K562 (cell line): Measurements from ENCODE around the gene WDR54. TPM values are rescaled to one million over a fixed set of nuclear protein-coding genes. Genes with fewer than 3 reads are reported as not detected.

Experiments used
- CCNT2 ChIP-seq: IDR thresholded peaks from 2 replicates; pipeline ENCODE4 v1.6.1; 2011; ENCODE audit warnings: borderline replicate concordance, low read depth, mild to moderate bottlenecking, moderate library complexity, mixed read lengths, low read length; ENCODE audit not compliant: insufficient read length; ENCODE audit errors: extremely low read depth
- DIDO1 ChIP-seq: fragments of 450-650 bp; IDR thresholded peaks from 2 replicates; pipeline ENCODE4 v1.6.1; 2016; ENCODE audit warnings: low read depth, missing biosample characterization, missing genetic modification characterization
- FOXK2 ChIP-seq, 2 experiments: fragments of 450-650 bp; IDR thresholded peaks in 1 of 2; conservative IDR thresholded peaks in 1 of 2; 2 replicates each; pipeline ENCODE4 v1.6.1; 2016; ENCODE audit warnings: low read depth in 2 of 2, mild to moderate bottlenecking in 1 of 2
- HDAC6 ChIP-seq: IDR thresholded peaks from 2 replicates; pipeline ENCODE4 v1.6.1; 2012; ENCODE audit warnings: low read depth, mild to moderate bottlenecking, control low read depth, inconsistent platforms, low read length, moderate library complexity
- ILK ChIP-seq: fragments of 450-650 bp; IDR thresholded peaks from 2 replicates; pipeline ENCODE4 v1.6.1; 2016; ENCODE audit warnings: missing genetic modification characterization, low read depth, mild to moderate bottlenecking, missing compliant biosample characterization, moderate library complexity, borderline replicate concordance
- KLF16 ChIP-seq: IDR thresholded peaks from 2 replicates; pipeline ENCODE4 v1.6.1; 2016; ENCODE audit warnings: antibody characterized with exemption
- L3MBTL2 ChIP-seq: fragments of 450-650 bp; IDR thresholded peaks from 2 replicates; pipeline ENCODE4 v1.6.1; 2016; ENCODE audit warnings: mild to moderate bottlenecking, moderate library complexity
- NRF1 ChIP-seq, 2 experiments: fragments of 450-650 bp; IDR thresholded peaks in 1 of 2; conservative IDR thresholded peaks in 1 of 2; 2 replicates each; pipeline ENCODE4 v1.6.1; 2014; ENCODE audit warnings: mild to moderate bottlenecking in 2 of 2
- RCOR1 ChIP-seq, 2 experiments: IDR thresholded peaks; 2 replicates each; pipeline ENCODE4 v1.6.1; 2012; ENCODE audit warnings: low read depth in 2 of 2, low read length in 2 of 2, borderline replicate concordance in 1 of 2, improper control_type of control experiment in 1 of 2
- RNF2 ChIP-seq: sonication (generic); IDR thresholded peaks from 2 replicates; pipeline ENCODE4 v1.6.1; 2016
- TAF1 ChIP-seq: IDR thresholded peaks from 2 replicates; pipeline ENCODE4 v1.6.1; 2011; ENCODE audit warnings: mild to moderate bottlenecking, low read length, moderate library complexity; ENCODE audit not compliant: insufficient read depth, control insufficient read depth, severe bottlenecking; ENCODE audit errors: extremely low read depth
- XRCC3 ChIP-seq: fragments of 450-650 bp; IDR thresholded peaks from 2 replicates; pipeline ENCODE4 v1.6.1; 2017; ENCODE audit warnings: mild to moderate bottlenecking, moderate library complexity
- ZKSCAN1 ChIP-seq: fragments of 150-350 bp; IDR thresholded peaks from 2 replicates; pipeline ENCODE4 v1.6.1; 2016; ENCODE audit warnings: low read depth, low read length
- ZNF174 ChIP-seq: fragments of 250-450 bp; sonication (Bioruptor Pico); IDR thresholded peaks from 2 replicates; pipeline ENCODE4 v1.4.0; 2020; ENCODE audit warnings: mild to moderate bottlenecking
- ZNF232 ChIP-seq: sonication (generic); formaldehyde crosslinking; IDR thresholded peaks from 2 replicates; pipeline ENCODE4 v1.8.0; 2022; ENCODE audit warnings: mild to moderate bottlenecking, missing genetic modification reagents
- ZNF253 ChIP-seq: fragments of 250-450 bp; sonication (Bioruptor Pico); conservative IDR thresholded peaks from 2 replicates; pipeline ENCODE4 v1.6.1; 2021; ENCODE audit warnings: mild to moderate bottlenecking
- ZNF445 ChIP-seq: fragments of 250-450 bp; sonication (Bioruptor Pico); IDR thresholded peaks from 2 replicates; pipeline ENCODE4 v1.4.0; 2020; ENCODE audit warnings: low read depth, mild to moderate bottlenecking, moderate library complexity
- polyA plus RNA-seq, 8 experiments: library from polyadenylated mRNA; depleted of rRNA in 4 of 8; stranded (reverse) in 5 of 8; unstranded in 3 of 8; fragments of >200 nt; fragmentation: Nextera tagmentation in 2 of 8; fragmentation: Illumina TruSeq in 1 of 8; extraction: Ambion mirVana in 2 of 8; extraction: Trizol in 1 of 8; gene quantifications; 2 replicates each; pipeline versions ENCODE4 v1.2.1 to v1.2.3, GENCODE V29; 2011 to 2014; ENCODE audit warnings: inconsistent platforms in 1 of 8, missing spikeins in 1 of 8
- total RNA-seq, 7 experiments: library from RNA; depleted of rRNA in 6 of 7; stranded (reverse); fragments of >200 nt in 6 of 7; fragmentation: Illumina TruSeq in 2 of 7; extraction: Trizol in 2 of 7; gene quantifications; 2 replicates each; pipeline versions ENCODE4 v1.2.1 to v1.2.3, GENCODE V29; 2011 to 2021; ENCODE audit warnings: low replicate concordance in 1 of 7
- TF ChIP-seq, protein P1 (sequence below), 2 experiments: IDR thresholded peaks in 1 of 2; conservative IDR thresholded peaks in 1 of 2; 2 replicates each; pipeline ENCODE4 v1.6.1; 2016; ENCODE audit warnings: low read depth in 2 of 2, mild to moderate bottlenecking in 1 of 2, missing compliant biosample characterization in 1 of 2, missing genetic modification characterization in 1 of 2, moderate library complexity in 1 of 2
- TF ChIP-seq, protein P2 (sequence below): fragments of 250-450 bp; sonication (Bioruptor Pico); IDR thresholded peaks from 2 replicates; pipeline ENCODE4 v1.5.0; 2021; ENCODE audit warnings: mild to moderate bottlenecking, borderline replicate concordance
- TF ChIP-seq, protein P3 (sequence below): fragments of 450-650 bp; IDR thresholded peaks from 2 replicates; pipeline ENCODE4 v1.6.1; 2016; ENCODE audit warnings: borderline replicate concordance

WDR54 gene
- total and polyA plus RNA-seq, 9 of the 15 experiments (the other 6 are each of a cell fraction or from before 2014, with no cell fraction given) = 5.2 to 15.2 (median 7.4) TPM

DNA sequence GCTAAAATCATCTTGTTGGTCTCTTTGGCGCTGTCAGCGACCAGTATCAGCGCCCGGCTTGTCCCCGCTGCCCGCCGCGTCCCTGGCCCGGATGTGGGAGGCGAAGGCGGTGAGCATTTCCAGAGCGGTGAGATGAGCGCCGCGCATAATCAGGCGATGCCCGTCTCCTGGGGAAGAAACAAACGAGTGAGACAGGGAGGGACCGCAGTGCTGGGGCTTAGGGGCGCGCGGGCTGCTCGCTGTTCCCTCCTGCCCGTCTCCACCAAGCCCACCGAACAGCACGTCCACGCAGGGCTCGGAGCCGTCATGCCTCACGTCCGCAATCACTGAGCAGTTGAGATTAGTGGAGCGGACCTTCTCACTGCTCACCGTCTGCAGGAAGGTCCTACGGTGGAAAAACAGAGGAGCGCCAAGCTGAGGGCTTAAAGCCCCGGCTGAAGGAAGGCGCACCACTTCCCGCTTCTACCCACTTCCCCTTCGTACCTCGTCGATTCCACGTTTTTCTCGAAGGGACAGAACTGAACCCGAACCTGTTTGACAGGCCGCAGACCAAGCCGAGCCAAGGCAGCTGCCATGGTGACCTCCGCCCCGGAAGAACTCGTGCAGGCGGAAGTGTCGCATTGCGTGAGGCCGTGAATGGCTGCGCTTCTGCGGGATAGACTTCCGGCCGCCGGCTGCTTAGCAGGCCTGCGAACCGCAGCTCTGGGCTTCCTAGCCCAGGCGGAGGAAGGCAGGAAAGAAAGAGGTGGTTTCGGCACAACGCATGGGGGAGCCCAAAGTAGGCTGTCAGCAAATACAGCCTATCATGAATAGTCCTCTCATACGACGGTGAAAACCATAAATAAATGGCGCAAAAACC lies 50.8 kb downstream of the WDR54 start, which contains the start of gene MRPL53 (continued):
- TF ChIP-seq ZKSCAN1 (0 out of 2 replicates have a peak, but pooled peaks have one; percentile 30), KLF16 (peak; percentile 74; the same call in 1 of the 2 replicates), ZNF253 (0 out of 2 replicates have a peak, but pooled peaks have one; percentile 40), NRF1 (conservative IDR thresholded peaks at IDR 0.05 in 1 of 2, IDR thresholded peaks at IDR 0.05 in 1 of 2) (peak; percentile 76 to 83), ZNF445 (CRISPR knock-in tag) (no peak), TAF1 (peak; percentile 90), RNF2 (peak; percentile 46), XRCC3 (no peak), ZNF232 (CRISPR knock-in tag) (no peak), ZNF174 (CRISPR knock-in tag) (no peak), RCOR1 (IDR thresholded peaks at IDR 0.05; ENCODE audit: borderline replicate concordance in 1 of 2, low read depth in 2 of 2, low read length in 2 of 2) (no peak; a peak in 1 of 4 replicates), HDAC6 (peak; percentile 82; the same call in 1 of the 2 replicates), DIDO1 (tag) (peak; percentile 95), L3MBTL2 (peak; percentile 77), FOXK2 (conservative IDR thresholded peaks at IDR 0.05 in 1 of 2, IDR thresholded peaks at IDR 0.05 in 1 of 2; ENCODE audit: low read depth in 2 of 2) (no peak; a peak in 1 of 4 replicates), CCNT2 (peak; percentile 64), ILK (tag) (no peak)
- TF ChIP-seq, protein P1, sequence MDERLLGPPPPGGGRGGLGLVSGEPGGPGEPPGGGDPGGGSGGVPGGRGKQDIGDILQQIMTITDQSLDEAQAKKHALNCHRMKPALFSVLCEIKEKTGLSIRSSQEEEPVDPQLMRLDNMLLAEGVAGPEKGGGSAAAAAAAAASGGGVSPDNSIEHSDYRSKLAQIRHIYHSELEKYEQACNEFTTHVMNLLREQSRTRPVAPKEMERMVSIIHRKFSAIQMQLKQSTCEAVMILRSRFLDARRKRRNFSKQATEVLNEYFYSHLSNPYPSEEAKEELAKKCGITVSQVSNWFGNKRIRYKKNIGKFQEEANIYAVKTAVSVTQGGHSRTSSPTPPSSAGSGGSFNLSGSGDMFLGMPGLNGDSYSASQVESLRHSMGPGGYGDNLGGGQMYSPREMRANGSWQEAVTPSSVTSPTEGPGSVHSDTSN (CRISPR knock-in tag; IDR thresholded peaks at IDR 0.05; ENCODE audit: low read depth) = no peak
- TF ChIP-seq, protein P1 (tag; conservative IDR thresholded peaks at IDR 0.05; ENCODE audit: low read depth) = no peak
- TF ChIP-seq, protein P2, sequence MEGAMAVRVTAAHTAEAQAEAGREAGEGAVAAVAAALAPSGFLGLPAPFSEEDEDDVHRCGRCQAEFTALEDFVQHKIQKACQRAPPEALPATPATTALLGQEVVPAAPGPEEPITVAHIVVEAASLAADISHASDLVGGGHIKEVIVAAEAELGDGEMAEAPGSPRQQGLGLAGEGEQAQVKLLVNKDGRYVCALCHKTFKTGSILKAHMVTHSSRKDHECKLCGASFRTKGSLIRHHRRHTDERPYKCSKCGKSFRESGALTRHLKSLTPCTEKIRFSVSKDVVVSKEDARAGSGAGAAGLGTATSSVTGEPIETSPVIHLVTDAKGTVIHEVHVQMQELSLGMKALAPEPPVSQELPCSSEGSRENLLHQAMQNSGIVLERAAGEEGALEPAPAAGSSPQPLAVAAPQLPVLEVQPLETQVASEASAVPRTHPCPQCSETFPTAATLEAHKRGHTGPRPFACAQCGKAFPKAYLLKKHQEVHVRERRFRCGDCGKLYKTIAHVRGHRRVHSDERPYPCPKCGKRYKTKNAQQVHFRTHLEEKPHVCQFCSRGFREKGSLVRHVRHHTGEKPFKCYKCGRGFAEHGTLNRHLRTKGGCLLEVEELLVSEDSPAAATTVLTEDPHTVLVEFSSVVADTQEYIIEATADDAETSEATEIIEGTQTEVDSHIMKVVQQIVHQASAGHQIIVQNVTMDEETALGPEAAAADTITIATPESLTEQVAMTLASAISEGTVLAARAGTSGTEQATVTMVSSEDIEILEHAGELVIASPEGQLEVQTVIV (CRISPR knock-in tag) = peak; percentile 85
- TF ChIP-seq, protein P3, sequence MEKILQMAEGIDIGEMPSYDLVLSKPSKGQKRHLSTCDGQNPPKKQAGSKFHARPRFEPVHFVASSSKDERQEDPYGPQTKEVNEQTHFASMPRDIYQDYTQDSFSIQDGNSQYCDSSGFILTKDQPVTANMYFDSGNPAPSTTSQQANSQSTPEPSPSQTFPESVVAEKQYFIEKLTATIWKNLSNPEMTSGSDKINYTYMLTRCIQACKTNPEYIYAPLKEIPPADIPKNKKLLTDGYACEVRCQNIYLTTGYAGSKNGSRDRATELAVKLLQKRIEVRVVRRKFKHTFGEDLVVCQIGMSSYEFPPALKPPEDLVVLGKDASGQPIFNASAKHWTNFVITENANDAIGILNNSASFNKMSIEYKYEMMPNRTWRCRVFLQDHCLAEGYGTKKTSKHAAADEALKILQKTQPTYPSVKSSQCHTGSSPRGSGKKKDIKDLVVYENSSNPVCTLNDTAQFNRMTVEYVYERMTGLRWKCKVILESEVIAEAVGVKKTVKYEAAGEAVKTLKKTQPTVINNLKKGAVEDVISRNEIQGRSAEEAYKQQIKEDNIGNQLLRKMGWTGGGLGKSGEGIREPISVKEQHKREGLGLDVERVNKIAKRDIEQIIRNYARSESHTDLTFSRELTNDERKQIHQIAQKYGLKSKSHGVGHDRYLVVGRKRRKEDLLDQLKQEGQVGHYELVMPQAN = peak; percentile 88
